ENCODE results near the gene FGFRL1. TPM values are rescaled to one million over a fixed set of nuclear protein-coding genes. Genes with fewer than 3 reads are reported as not detected.

The FGFRL1 gene
- total RNA-seq, 1 donor from 2014 or later, result 28.2 TPM

GRCh38 chr4:1075225-1075624, 63.8 kb downstream of the FGFRL1 start:
- DNase-seq (ENCODE audit: low spot score), result no peak

GRCh38 chr4:1075809-1076699, 64.6 kb downstream of the FGFRL1 start:
- no peak for DNase-seq (ENCODE audit: low spot score)

Other genes with a start within 250 kb of the FGFRL1 start
- 3.3 TPM for gene CPLX1, start 185.5 kb upstream of the FGFRL1 start, total RNA-seq
- gene GAK, start 79.3 kb upstream of the FGFRL1 start, total RNA-seq, result 151 TPM
- gene TMEM175, start 79.2 kb upstream of the FGFRL1 start, total RNA-seq, result 48.8 TPM
- 26.9 TPM for gene DGKQ, start 38.1 kb upstream of the FGFRL1 start, total RNA-seq
- 93.0 TPM for gene IDUA, start 24.6 kb upstream of the FGFRL1 start, total RNA-seq
- gene SLC26A1, start 18.2 kb upstream of the FGFRL1 start, total RNA-seq, result 4.3 TPM
- gene RNF212, start 101.9 kb downstream of the FGFRL1 start, total RNA-seq, result 5.8 TPM
- gene SPON2, start 161.0 kb downstream of the FGFRL1 start, total RNA-seq, result 52.0 TPM
- gene CTBP1, start 237.5 kb downstream of the FGFRL1 start, total RNA-seq, result 213 TPM